ENCODE results near the gene SHH.

- TF ChIP-seq POLR2A (IDR thresholded peaks at IDR 0.05) (no peak), CTCF (IDR thresholded peaks at IDR 0.05) (no peak)
Measured at GRCh38 chr7:155789001-155789725, 23.1 kb downstream of the SHH start.
